ENCODE data around the gene OR9G4. TPM values are rescaled to one million over a fixed set of nuclear protein-coding genes. Genes with fewer than 3 reads are reported as not detected.

The OR9G4 gene
- total RNA-seq, 1 donor from 2014 or later: not detected

- no peak for TF ChIP-seq CTCF (IDR thresholded peaks at IDR 0.05)
- intact Hi-C loops (cut with DNase I): no loop called here
- DNase-seq (ENCODE audit: low spot score in 2 of 2): no peak
- Histone ChIP-seq H3K27me3 (no peaks in the 10 kb centered on the region), H3K9me3 (no peaks in the 10 kb centered on the region), H3K27ac (no peak within 1 kb of the TSS), H3K4me3 (no peak within 1 kb of the TSS), H3K4me1 (no peaks in the 10 kb centered on the region), H3K36me3 (no peaks in the 10 kb centered on the region)
Measured at GRCh38 chr11:56698795-56699194, 49.7 kb downstream of the OR9G4 start, which contains the start of gene OR9G1. TSS of gene OR9G1 (plus strand) at chr11:56699095. CDS start at chr11:56700388, 1,293 bp downstream.

- DNase-seq (ENCODE audit: low spot score in 2 of 2): no peak
- intact Hi-C loops (cut with DNase I): no loop called here
- TF ChIP-seq CTCF (IDR thresholded peaks at IDR 0.05): no peak
- H3K4me1 ChIP-seq: no peaks in the 10 kb centered on the region
- H3K27me3 ChIP-seq: no peaks in the 10 kb centered on the region
- no peak overlapping the region for H3K4me3 ChIP-seq
- no peaks in the 10 kb centered on the region for H3K36me3 ChIP-seq
- H3K27ac ChIP-seq: no peak overlapping the region
- H3K9me3 ChIP-seq: no peaks in the 10 kb centered on the region
Measured at GRCh38 chr11:56693428-56693827, 55.1 kb downstream of the OR9G4 start.

Other genes with a start within 250 kb of the OR9G4 start
- not detected for gene OR5M11, start 205.4 kb downstream of the OR9G4 start, total RNA-seq
- not detected for gene OR5M10, start 171.0 kb downstream of the OR9G4 start, total RNA-seq
- gene OR5M1, start 133.8 kb downstream of the OR9G4 start, total RNA-seq: not detected
- not detected for gene OR5AP2, start 106.3 kb downstream of the OR9G4 start, total RNA-seq
- gene OR5AR1, start 85.0 kb downstream of the OR9G4 start, total RNA-seq: not detected
- not detected for gene OR9G1, start 49.6 kb downstream of the OR9G4 start, total RNA-seq
- gene OR5AK2, start 240.2 kb upstream of the OR9G4 start, total RNA-seq: not detected

Measured in ascending aorta (tissue), 2 donors.